GM20431 (cell line): Measurements from ENCODE around the gene RIMOC1.
"Not testable (repeated sequence)": the region's sequence is repeated elsewhere in the genome, so short reads cannot be mapped to it uniquely, and the experiment has no call there.

ENCODE experiments used
- in situ Hi-C: fragments of 300-500 bp; cut with MseI, MboI; formaldehyde crosslinking; loops from one replicate; pipeline ENCODE4 v1.15.0; 2020; ENCODE audit warnings: low sequenced_read_pairs; ENCODE audit not compliant: unreplicated experiment

The RIMOC1 gene

GRCh38 chr5:41885286-41885685, 18.9 kb upstream of the RIMOC1 start:
- in situ Hi-C loops, result no loop called here

DNA sequence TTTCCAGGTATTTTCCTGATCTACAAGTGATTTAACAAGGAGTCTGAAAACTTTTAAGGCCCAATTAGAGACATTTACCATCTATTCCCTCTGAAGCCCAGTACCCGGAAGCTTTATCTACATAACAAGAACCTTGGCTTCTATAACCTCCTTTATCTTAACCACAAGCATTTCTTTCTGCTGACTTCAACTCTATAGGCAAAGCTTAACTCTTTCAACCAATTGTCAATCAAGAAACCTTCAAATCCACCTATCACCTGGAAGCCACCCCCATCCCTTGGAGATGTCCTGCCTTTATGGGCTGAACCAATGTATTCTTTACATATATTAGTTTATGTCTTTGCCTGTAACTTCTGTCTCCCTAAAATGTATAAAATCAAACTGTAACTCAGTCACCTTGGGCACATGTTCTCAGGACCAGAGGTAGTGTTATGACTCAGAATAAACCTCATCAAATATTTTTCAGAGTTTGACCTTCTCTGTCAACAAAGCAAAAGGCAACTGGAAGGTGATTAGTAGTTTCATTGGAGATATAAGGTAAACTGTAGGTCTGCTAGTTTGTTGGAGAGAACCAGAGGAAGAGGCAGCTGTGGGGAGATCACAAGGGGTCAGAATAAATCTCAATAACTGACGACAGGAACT, 13.0 kb upstream of the RIMOC1 start:
- in situ Hi-C loops, result no loop called here

DNA sequence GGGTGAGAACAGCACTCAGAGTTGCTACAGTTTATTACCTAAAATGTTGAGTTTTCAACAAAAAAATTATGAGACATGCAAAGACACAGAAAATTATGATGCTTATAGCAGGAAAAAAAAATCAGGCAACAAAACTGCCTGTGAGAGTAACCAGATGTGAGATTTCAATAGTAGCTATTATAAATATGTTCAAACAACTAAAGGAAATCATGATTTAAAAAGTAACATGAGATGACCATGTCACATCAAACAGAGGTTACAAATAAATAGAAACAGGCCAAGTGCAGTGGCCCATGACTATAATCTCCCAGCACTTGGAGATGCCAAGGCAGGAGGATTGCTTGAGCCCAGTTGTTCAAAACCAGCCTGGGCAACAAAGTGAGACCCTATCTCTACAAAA, 12.1 kb upstream of the RIMOC1 start:
- in situ Hi-C loops, result no loop called here

DNA sequence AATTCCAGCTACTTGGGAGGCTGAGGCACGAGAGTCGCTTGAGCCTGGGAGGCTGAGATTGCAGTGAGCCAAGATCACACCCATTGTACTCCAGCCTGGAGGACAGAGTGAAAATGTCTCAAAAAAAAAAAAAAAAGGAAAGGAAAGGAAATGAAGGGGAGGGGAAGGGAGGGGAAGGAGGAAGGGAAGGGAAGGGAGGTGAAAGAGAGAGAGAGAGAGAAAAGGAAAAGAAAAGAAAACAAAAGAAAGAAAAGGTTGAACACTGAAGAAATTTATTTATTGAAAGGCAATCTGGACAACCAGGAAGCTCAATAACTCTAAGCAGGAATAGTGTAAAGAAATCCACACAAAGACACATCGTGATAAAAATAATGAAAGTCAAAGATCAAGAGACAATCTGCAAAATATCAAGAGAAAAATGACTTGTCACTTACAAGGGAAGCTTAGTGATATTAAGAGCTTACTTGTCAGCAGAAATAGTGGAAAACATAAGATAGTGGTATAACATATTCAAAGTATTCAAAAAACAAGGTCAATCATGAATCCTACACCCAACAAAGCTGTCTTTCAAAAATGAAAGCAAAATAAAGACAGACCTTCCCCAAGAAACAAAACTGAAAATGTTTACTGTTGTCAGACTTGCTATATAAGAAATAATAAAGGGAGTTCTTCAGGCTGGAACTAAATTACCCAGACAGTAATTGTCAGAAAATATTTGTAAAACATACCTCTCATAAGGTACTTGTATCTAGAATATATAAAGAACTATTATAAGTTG, 10.9 kb upstream of the RIMOC1 start:
- in situ Hi-C loops, result no loop called here

- in situ Hi-C loops, result no loop called here
Measured at GRCh38 chr5:41896230-41896629, 7.9 kb upstream of the RIMOC1 start.

DNA sequence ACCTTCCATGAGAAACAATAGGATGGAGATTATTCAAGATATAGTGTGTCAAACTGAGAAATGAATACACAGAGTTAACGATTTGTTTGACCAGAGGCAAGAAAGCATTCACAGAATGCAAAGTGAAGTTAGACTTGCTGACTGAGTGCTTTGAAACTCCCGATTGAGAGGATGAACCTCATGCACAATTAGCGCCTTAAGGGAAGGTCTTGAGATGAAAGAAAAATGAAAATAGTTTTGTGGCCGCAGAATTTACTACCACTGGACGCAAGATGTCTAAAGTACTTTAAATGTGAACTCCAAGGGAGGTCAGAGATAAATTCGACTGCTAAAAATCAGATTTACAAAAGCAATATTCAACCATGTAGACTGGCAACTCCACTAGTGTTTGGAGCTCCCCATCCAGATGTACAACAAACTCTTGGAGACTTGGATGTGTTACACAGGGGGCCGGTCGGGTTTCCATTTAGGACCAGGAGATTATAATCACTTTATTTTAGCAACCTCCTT, 707 bp upstream of the RIMOC1 start:
- in situ Hi-C loops, result no loop called here

DNA sequence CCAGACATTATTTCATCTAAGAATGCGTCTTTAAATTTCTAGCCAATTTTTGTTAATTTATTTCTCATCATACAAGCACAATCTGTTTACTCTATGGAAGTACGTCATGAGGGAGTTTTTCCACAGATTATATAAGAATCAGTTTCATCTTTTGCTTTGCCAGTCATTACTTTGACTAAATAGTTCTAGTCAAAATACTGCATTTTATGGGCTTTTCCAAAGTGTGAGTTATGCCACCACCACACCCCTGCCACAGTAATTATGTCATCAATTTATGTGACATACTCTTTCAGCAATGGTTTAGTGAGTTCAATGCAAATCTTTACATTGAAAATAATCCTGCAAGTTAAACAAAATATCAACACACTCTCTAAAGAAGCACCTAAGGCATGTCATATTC, 2.0 kb downstream of the RIMOC1 start:
- in situ Hi-C loops, result no loop called here

GRCh38 chr5:41908374-41909079, 4.4 kb downstream of the RIMOC1 start:
- in situ Hi-C loops, result no loop called here

DNA sequence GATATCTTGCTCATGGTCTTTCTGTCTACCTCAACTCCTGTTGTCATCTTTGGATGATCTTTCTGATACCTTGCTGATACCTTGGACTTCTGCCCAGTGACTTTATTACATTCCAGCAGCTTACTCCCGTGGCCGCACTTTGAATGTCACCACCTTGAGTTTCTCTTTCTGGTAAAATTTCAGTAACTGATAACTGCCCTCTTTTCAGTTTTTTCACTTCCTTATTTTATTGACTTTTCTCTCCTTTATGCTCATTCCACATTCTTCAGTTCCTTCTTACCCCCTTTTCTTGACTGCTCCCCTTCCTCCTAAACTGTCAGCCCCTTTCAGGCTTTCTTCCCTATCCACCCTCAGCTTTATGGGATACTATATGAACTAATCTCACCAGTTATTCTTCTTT, 14.0 kb downstream of the RIMOC1 start:
- in situ Hi-C loops, result no loop called here

GRCh38 chr5:41921166-41921565, 17.0 kb downstream of the RIMOC1 start:
- in situ Hi-C loops, result no loop called here

DNA sequence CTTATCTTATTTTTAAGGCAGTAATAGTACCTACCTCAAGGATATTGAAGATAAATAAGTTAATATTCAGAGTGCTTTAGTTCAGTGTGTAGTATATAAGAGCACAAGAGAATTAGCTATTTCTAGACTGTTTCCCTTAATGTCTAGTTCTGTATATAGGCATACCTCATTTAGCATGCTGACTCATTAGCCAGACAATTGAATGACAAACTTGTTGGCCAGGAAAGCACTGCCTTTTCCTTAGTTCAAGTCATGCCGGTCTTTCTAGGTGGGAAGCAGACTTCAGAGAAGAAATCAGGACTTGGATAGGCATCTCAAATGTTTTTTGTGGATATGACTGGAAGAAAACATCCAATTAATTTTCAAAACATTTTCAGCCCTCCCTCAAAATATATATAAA, 17.7 kb downstream of the RIMOC1 start:
- in situ Hi-C loops, result no loop called here

DNA sequence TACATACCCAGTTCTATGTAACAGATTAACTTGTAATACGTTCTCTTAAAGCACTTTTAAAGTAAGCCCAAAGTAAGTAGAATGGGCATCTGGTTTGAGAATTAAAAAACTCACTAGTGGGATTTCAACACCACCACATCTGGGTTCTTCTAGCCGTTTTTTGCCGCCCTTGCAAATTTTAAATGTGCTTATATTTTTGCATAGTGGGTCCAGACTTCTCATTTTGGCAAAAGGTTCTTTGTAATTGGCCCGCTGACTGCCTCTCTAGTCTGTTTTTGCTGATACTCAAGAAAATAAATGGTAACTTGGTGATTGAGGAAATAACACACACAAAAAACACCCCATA, 20.4 kb downstream of the RIMOC1 start:
- in situ Hi-C loops, result no loop called here

GRCh38 chr5:41924872-41925554, 20.9 kb downstream of the RIMOC1 start, which contains the start of gene FBXO4:
Gene FBXO4, plus strand, starts transcription at chr5:41925281. Its CDS starts 29 bp downstream, at chr5:41925310.
- in situ Hi-C loops, result no loop called here

GRCh38 chr5:41925555-41925951, 21.4 kb downstream of the RIMOC1 start:
- in situ Hi-C loops, result no loop called here

GRCh38 chr5:41927604-41928003, 23.5 kb downstream of the RIMOC1 start:
- in situ Hi-C loops, result no loop called here

DNA sequence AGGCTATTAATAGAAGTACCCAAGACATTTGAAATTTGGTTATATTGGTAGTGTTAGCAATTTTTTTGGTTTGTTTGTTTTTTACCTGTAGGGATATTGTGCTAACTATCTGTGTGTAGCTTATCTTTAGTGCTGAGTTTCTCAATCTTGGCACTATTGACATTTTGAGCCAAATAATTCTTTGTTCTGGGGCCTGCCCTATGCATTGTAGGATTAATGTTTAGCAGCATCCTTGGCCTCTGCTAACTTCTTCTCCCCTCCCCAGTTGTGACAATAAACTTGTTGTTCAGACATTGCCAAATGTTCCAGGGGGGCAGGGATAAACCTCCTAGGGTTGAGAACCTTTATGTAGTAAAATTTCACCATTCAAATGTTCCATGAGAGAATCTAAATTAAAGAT, 24.9 kb downstream of the RIMOC1 start:
- in situ Hi-C loops, result no loop called here

GRCh38 chr5:41932770-41933169, 28.6 kb downstream of the RIMOC1 start:
- in situ Hi-C loops, result no loop called here

DNA sequence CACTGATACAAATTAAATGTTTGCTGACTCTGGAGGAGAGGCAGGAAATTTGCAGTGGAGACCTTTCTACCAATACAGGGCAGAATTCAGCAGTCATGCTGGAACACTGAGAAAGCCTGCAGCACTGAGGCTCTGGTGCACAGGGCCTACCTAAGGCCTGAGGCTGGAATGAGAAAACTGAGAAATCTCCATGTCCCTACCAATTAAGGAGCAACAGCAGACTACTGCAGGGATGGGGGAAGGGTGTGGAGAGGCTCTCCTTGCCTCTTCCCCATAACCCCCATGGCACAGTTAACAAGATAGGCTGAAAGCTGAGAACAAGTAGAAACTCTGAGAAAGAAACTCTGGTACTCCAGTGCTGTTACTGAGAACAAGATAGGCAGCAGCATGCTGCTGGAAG, 31.4 kb downstream of the RIMOC1 start:
- in situ Hi-C loops, result no loop called here

DNA sequence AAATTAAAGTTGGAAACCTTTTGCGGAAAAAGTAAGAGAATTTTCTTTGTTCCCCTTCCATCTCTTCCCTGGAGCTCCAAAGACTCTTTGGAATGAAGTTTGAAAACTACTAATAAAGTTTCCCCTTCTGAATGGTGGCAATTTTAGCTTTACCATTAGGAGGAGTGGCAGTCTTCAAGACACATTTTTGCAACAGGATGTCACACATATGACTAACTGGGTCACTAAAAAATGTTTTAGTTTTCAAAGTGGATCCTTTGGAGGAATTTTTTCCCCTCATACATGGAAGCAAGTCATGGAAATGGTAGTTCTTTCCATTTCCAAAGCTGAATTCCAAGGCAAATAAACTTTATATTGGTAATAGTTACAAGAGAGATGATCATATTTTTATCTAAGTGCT, 36.5 kb downstream of the RIMOC1 start:
- in situ Hi-C loops, result no loop called here

GRCh38 chr5:41945332-41945955, 41.3 kb downstream of the RIMOC1 start:
- in situ Hi-C loops, result not testable (repeated sequence)
